GM12878 (cell line): Measurements from ENCODE around the gene KIF17. TPM values are rescaled to one million over a fixed set of nuclear protein-coding genes. Genes with fewer than 3 reads are reported as not detected.

Experiments
- ATAC-seq: fragments of 200-7000 bp; cut with Tn5 transposase; 3 replicates; pipeline ENCODE4 v1.9.1; 2020; ENCODE audit warnings: mild to moderate bottlenecking, moderate library complexity
- BruUV-seq: library from RNA; stranded (reverse); fragments of 400-500 nt; replicated peaks from 2 replicates; lab custom pipeline; 2021; lab: Mats Ljungman, UMichigan
- CTCF ChIA-PET: fragments of 300-600 bp; sonication (Branson Sonifier 250); formaldehyde crosslinking; extraction: SDS; loops from one replicate; lab custom pipeline; 2021; ENCODE audit warnings: inconsistent platforms; lab: Yijun Ruan, JAX
- POLR2A ChIA-PET: fragments of 350-600 bp; formaldehyde crosslinking; extraction: SDS; loops from one replicate; lab custom pipeline; 2021; ENCODE audit warnings: inconsistent platforms; lab: Charles Lee
- RAD21 ChIA-PET: fragments of 300-600 bp; sonication (Branson Sonifier 250); formaldehyde crosslinking; loops from one replicate; lab custom pipeline; 2023; ENCODE audit warnings: antibody characterized with exemption; ENCODE audit not compliant: unreplicated experiment; lab: Charles Lee
- SMC1A ChIA-PET: fragments of 300-600 bp; sonication (Branson Sonifier 250); formaldehyde crosslinking; loops from one replicate; lab custom pipeline; 2023; ENCODE audit not compliant: unreplicated experiment, uncharacterized antibody; lab: Charles Lee
- DNase-seq: peaks from one replicate; pipeline ENCODE4 v3.0.0-alpha.2; 2011; ENCODE audit warnings: low read depth, low spot score
- FAIRE-seq: peaks from 3 replicates; lab custom pipeline; 2011; peaks lifted over from hg19 to GRCh38; lab: Jason Lieb, UNC
- H2AFZ ChIP-seq: 2 replicates; pipeline ENCODE4 v1.6.0; 2011; ENCODE audit warnings: low read depth, low read length, control low read depth; ENCODE audit not compliant: control insufficient read depth
- H3K27ac ChIP-seq: 2 replicates; pipeline ENCODE4 v1.5.1; 2011; ENCODE audit warnings: control low read depth; ENCODE audit not compliant: control insufficient read depth, insufficient read depth
- H3K27me3 ChIP-seq, 2 experiments: replicated peaks in 1 of 2; 2 replicates each; pipeline versions ENCODE4 v1.6.0 to v1.6.1; 2011; ENCODE audit warnings: low read length in 1 of 2; ENCODE audit not compliant: control insufficient read depth in 2 of 2, insufficient read depth in 2 of 2
- H3K36me3 ChIP-seq, 2 experiments: 2 replicates each; pipeline ENCODE4 v1.5.1; 2011; ENCODE audit warnings: low read length in 1 of 2; ENCODE audit not compliant: control insufficient read depth in 2 of 2, insufficient read depth in 2 of 2
- H3K4me1 ChIP-seq: 2 replicates; pipeline ENCODE4 v1.6.1; 2011; ENCODE audit warnings: mild to moderate bottlenecking, low read length, moderate library complexity, mixed read lengths; ENCODE audit not compliant: control insufficient read depth, insufficient read depth
- H3K4me2 ChIP-seq: 2 replicates; pipeline ENCODE4 v1.6.0; 2011; ENCODE audit warnings: control low read depth; ENCODE audit not compliant: control insufficient read depth, insufficient read depth
- H3K4me3 ChIP-seq: fragments of 200-600 bp; sonication (generic); 2 replicates; pipeline ENCODE4 v1.5.1; 2016
- H3K79me2 ChIP-seq: 2 replicates; pipeline ENCODE4 v1.6.0; 2011; ENCODE audit warnings: low read length; ENCODE audit not compliant: control insufficient read depth, insufficient read depth
- H3K9ac ChIP-seq: 2 replicates; pipeline ENCODE4 v1.8.0; 2011; ENCODE audit warnings: low read length, control low read depth, mixed read lengths; ENCODE audit not compliant: control insufficient read depth, insufficient read depth
- H3K9me3 ChIP-seq: replicated peaks from 3 replicates; pipeline ENCODE4 v1.5.1; 2011; ENCODE audit warnings: mild to moderate bottlenecking, low read length; ENCODE audit not compliant: control insufficient read depth, insufficient read depth
- H4K20me1 ChIP-seq: 2 replicates; pipeline ENCODE4 v1.6.0; 2011; ENCODE audit not compliant: control insufficient read depth, insufficient read depth
- ATF2 ChIP-seq: IDR thresholded peaks from 2 replicates; pipeline ENCODE4 v1.6.1; 2012; ENCODE audit warnings: low read length, inconsistent platforms
- CEBPZ ChIP-seq: fragments of 150-350 bp; IDR thresholded peaks from 2 replicates; pipeline ENCODE4 v1.6.1; 2016; ENCODE audit warnings: low read depth, low read length
- EP300 ChIP-seq, 2 experiments: fragments of 150-350 bp in 1 of 2; IDR thresholded peaks; 2 replicates each; pipeline ENCODE4 v1.6.1; 2011 to 2012; ENCODE audit warnings: low read depth in 2 of 2, low read length in 2 of 2, borderline replicate concordance in 1 of 2, improper control_type of control experiment in 1 of 2, inconsistent platforms in 1 of 2; ENCODE audit not compliant: control insufficient read depth in 1 of 2
- GABPA ChIP-seq: IDR thresholded peaks from 2 replicates; pipeline ENCODE4 v1.6.1; 2014; ENCODE audit warnings: antibody characterized with exemption, low read depth, mild to moderate bottlenecking, inconsistent platforms
- GATAD2B ChIP-seq: fragments of 450-650 bp; conservative IDR thresholded peaks from 2 replicates; pipeline ENCODE4 v1.6.1; 2017; ENCODE audit warnings: low read depth, mild to moderate bottlenecking, moderate library complexity
- IKZF1 ChIP-seq: fragments of 450-650 bp; conservative IDR thresholded peaks from 2 replicates; pipeline ENCODE4 v1.6.1; 2017; ENCODE audit warnings: antibody characterized with exemption, mild to moderate bottlenecking
- MEF2B ChIP-seq: fragments of 450-650 bp; IDR thresholded peaks from 2 replicates; pipeline ENCODE4 v1.6.1; 2018; ENCODE audit warnings: mild to moderate bottlenecking, moderate library complexity; ENCODE audit not compliant: partially characterized antibody, poor library complexity, severe bottlenecking
- RFX5 ChIP-seq: IDR thresholded peaks from 2 replicates; pipeline ENCODE4 v1.6.1; 2011; ENCODE audit warnings: low read depth, low read length, improper control_type of control experiment
- YY1 ChIP-seq: IDR thresholded peaks from 2 replicates; pipeline ENCODE4 v1.6.1; 2011; ENCODE audit warnings: low read depth, mild to moderate bottlenecking, low read length
- WGBS: methylation state at CpG from one replicate; pipeline ENCODE4 v1.1.6; 2016; ENCODE audit warnings: low lambda C conversion rate; ENCODE audit not compliant: insufficient replicate concordance, insufficient coverage; ENCODE audit errors: missing lambda C conversion rate; 5-methylcytosine and 5-hydroxymethylcytosine counted together
- in situ Hi-C: fragments of 300-500 bp; cut with MboI; formaldehyde crosslinking; loops from 9 replicates; pipeline ENCODE4 v1.14.3; 2018; ENCODE audit warnings: mixed read lengths
- intact Hi-C: fragments of 100-400 bp; cut with micrococcal nuclease; formaldehyde crosslinking; loops from one replicate; pipeline ENCODE4 v1.14.2; 2022; ENCODE audit not compliant: unreplicated experiment
- polyA plus RNA-seq, 11 experiments: library from polyadenylated mRNA; depleted of rRNA in 4 of 11; unstranded in 6 of 11; stranded (reverse) in 5 of 11; fragments of >200 nt; fragmentation: Nextera tagmentation in 4 of 11; fragmentation: Illumina TruSeq in 1 of 11; extraction: Ambion mirVana in 4 of 11; extraction: Trizol in 1 of 11; gene quantifications; 1 replicate in 1 of 11; 2 replicates in 10 of 11; pipeline versions ENCODE4 v1.2.1 to v1.2.3, GENCODE V29; 2011 to 2016; ENCODE audit warnings: inconsistent platforms in 2 of 11, missing spikeins in 2 of 11, low read depth in 1 of 11
- total RNA-seq, 4 experiments: library from RNA; depleted of rRNA in 3 of 4; stranded (reverse); fragments of >200 nt in 3 of 4; fragmentation: Illumina TruSeq in 1 of 4; extraction: Trizol in 1 of 4; gene quantifications; 2 replicates each; pipeline versions ENCODE4 v1.2.1 to v1.2.3, GENCODE V29; 2013 to 2021
- TF ChIP-seq, protein P1 (sequence below): IDR thresholded peaks from 2 replicates; pipeline ENCODE4 v1.6.1; 2012; ENCODE audit warnings: mild to moderate bottlenecking, low read depth, low read length

KIF17 gene
- total and polyA plus RNA-seq, 10 of the 15 experiments (the other 5 are each of a cell fraction or from before 2014, with no cell fraction given), result 0.01 to 0.10 (median 0.03) TPM; not detected in 7

DNA sequence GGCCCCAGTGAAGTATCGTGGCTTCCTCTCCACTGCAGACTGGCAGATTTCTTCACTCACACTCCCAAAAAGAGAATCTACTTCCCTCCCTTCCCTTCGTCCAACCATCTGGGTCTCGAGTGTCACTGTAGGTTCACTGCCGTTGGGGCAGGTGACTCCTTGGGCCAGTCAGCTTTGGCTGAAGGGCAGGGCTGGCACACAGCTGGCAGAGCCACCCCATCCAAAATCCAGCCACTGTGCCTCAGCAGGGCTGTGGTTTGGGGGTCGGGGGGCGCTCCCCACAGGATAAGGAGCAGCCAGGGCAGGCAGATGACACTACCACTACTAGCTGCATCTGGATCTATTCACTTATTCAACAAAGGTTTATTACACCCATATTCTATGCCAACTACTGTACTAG is 74.7 kb downstream of the KIF17 start:
- H3K9me3 ChIP-seq, result no peaks in the 10 kb centered on the region
- H4K20me1 ChIP-seq, result no peaks in the 10 kb centered on the region
- ATAC-seq, result no peak
- no peak overlapping the region for H2AFZ ChIP-seq
- no peak overlapping the region for H3K4me3 ChIP-seq
- no TSS peak for BruUV-seq
- no peaks in the 10 kb centered on the region for H3K36me3 ChIP-seq
- in situ Hi-C loops (no loop called here), intact Hi-C loops (no loop called here)
- H3K9ac ChIP-seq, result no peak overlapping the region
- 13% methylated on average over 6 of the region's 6 CpGs for WGBS
- H3K27ac ChIP-seq, result no peak overlapping the region
- no peak overlapping the region for H3K4me2 ChIP-seq
- ChIA-PET SMC1A (no interaction called here), CTCF (interaction anchor here (0.6 to 2.2 kb wide), 4 partner anchors 9 to 122 kb away, joined by 3 to 8 read pairs (median 4); no protein-coding TSS in a partner anchor), POLR2A (interaction anchor here (1.6 kb wide), 1 partner anchor 9 kb away, joined by 3 read pairs; no protein-coding TSS in a partner anchor), RAD21 (no interaction called here)
- H3K27me3 ChIP-seq, result no peaks in the 10 kb centered on the region
- FAIRE-seq, result no peak
- H3K79me2 ChIP-seq, result no peaks in the 10 kb centered on the region
- TF ChIP-seq RFX5 (no peak), EP300 (IDR thresholded peaks at IDR 0.05; ENCODE audit: borderline replicate concordance in 1 of 2, control insufficient read depth in 1 of 2, low read depth in 2 of 2, low read length in 2 of 2) (no peak), MEF2B (no peak), CEBPZ (no peak), YY1 (no peak), IKZF1 (no peak), GABPA (no peak), ATF2 (no peak), GATAD2B (no peak)
- TF ChIP-seq, protein P1, sequence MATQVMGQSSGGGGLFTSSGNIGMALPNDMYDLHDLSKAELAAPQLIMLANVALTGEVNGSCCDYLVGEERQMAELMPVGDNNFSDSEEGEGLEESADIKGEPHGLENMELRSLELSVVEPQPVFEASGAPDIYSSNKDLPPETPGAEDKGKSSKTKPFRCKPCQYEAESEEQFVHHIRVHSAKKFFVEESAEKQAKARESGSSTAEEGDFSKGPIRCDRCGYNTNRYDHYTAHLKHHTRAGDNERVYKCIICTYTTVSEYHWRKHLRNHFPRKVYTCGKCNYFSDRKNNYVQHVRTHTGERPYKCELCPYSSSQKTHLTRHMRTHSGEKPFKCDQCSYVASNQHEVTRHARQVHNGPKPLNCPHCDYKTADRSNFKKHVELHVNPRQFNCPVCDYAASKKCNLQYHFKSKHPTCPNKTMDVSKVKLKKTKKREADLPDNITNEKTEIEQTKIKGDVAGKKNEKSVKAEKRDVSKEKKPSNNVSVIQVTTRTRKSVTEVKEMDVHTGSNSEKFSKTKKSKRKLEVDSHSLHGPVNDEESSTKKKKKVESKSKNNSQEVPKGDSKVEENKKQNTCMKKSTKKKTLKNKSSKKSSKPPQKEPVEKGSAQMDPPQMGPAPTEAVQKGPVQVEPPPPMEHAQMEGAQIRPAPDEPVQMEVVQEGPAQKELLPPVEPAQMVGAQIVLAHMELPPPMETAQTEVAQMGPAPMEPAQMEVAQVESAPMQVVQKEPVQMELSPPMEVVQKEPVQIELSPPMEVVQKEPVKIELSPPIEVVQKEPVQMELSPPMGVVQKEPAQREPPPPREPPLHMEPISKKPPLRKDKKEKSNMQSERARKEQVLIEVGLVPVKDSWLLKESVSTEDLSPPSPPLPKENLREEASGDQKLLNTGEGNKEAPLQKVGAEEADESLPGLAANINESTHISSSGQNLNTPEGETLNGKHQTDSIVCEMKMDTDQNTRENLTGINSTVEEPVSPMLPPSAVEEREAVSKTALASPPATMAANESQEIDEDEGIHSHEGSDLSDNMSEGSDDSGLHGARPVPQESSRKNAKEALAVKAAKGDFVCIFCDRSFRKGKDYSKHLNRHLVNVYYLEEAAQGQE, result no peak
- no peak for DNase-seq
- H3K4me1 ChIP-seq, result no peaks in the 10 kb centered on the region
